Stimulated activated CD4-positive, alpha-beta T cell treated with anti-CD3 and anti-CD28 coated beads, Interleukin-12 subunit alpha, Interleukin-12 subunit beta, amount 100 ng/mL, for 48 hours (primary cell): Measurements from ENCODE around the gene SPTSSB.

Experiments used
- DNase-seq, 3 donors: peaks; one replicate each; pipeline ENCODE4 v3.0.0-alpha.2; 2020; ENCODE audit warnings: low read depth in 2 of 3, low spot score in 1 of 3

The SPTSSB gene

GRCh38 chr3:161339517-161340500, 31.5 kb downstream of the SPTSSB start:
- DNase-seq, result no peak

GRCh38 chr3:161337311-161337710, 34.0 kb downstream of the SPTSSB start:
- no peak for DNase-seq

DNA sequence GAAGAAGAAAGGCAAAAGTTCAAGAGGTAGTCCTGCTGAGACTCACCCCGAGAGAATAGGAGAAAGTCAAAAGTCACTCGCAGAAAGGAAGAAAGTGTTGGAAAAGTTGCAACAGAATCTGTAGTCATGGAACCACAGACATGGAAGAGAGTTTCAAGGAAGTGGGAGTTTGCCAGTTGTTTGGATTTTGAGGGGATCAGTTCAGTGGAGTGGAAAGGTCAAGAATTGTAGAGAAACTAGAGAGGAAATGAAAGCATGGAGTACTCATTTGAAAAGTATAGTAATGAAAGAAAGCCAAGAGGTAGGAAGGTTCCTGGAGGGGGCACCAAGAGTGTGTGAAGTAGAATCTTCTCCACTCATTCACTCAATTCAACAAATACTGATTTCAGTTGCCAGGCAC, 34.7 kb downstream of the SPTSSB start:
- DNase-seq, result no peak

DNA sequence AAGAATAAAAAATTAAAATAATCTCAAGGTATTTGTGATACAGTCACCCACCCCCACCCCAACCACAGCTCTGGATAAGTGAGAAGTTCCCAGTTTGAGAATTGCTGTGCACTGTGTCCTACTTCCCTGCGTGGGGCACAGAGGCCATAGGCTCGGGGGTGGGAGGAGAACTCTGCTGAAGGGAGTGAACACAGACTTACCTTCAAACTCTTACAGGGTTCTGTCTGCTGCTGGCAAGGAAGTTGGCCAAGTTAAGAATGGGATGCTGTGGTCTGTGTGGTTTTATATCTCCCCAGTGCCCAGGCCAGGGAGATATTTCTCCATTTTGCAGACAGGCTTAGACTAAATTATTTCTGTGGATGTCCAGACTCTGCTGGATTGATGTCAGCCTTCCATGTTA, 37.6 kb downstream of the SPTSSB start:
- DNase-seq, result no peak

DNA sequence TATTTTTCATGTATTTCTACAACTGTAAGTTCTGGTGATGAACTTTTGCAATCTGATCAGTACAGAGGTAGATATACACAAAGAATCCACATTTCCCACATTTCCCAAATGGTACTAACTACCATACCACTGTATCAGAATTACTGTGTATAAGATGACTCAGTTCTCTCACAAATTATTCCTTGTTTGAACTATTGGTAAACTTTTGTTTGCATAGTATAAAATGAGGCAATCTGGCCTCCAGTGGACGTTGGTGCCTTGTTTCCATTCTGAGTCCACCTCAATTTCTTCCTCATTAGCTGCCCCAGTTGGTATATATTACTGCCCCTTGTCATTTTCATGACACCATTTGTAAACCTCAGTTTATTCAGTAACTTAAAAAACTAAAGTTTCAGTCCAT, 38.5 kb downstream of the SPTSSB start:
- no peak for DNase-seq

- DNase-seq, result no peak
Measured at GRCh38 chr3:161325059-161325458, 46.3 kb downstream of the SPTSSB start.

DNA sequence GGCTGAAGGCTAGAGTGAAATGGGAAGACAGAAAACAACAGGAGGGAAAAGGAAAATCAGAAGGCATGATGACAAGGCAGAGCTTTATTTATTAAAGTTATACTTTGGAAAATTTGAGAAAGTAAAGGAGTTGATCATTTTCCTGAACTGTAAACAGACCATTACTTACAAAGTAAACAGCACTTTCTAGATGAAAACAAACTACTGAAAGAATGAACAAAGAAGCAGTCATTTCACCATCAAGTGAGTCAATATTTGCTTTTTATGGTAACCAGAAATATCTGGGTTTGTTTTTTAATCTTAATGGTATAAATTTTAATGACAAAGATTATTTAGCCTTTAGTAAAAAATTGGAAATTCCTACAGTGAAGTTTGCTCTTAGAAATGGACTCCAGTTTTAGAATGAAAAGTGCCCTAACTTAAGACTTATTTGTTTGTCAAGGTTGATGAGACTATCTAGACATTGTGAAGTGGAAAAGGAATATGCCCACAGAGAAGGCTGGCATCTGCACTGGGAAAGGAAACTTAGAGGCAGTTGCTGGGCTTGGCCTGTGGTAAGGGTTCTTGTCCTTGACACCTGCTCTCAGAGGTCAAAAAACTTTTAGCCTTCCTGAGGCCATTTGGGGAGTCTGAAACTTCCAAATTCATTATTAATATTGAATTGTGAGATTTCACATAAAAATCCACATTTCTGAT, 47.2 kb downstream of the SPTSSB start:
- DNase-seq, result no peak

- no peak for DNase-seq
Measured at GRCh38 chr3:161322781-161323568, 48.3 kb downstream of the SPTSSB start.

DNA sequence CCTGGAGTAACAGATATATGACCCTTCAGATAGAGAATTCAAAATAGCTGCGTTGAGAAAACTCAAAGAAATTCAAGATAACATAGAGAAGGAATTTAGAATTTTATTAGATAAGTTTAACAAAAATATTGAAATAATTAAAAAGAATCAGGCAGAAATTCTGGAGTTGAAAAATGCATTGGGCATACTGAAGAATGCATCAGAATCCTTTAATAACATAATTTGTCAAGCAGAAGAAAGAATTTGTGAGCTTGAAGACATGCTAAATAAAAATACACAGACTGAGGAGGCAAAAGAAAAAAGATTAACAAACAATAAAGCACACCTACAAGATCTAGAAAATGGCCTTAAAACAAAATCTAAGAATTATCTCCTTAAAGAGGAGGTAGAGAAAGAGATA, 50.5 kb downstream of the SPTSSB start:
- DNase-seq, result no peak

DNA sequence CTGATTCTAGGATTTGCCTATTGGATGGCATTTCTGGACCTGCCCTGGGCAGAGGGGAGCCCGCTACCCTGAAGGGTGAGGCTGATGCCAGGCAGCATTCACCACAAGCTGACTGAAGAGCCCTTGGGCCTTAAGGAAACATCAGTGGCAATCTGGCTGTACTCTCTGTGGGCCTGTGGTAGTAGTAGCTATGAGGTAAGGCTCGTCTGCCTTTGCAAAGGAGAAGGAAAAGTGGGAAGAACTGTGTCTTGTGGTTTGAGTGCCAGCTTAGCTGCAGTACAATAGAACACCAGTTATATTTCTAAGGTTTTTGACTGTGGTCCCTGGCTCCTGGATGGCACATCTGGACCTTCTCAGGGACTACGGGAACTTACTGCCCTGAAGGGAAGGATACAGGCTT, 51.5 kb downstream of the SPTSSB start:
- no peak for DNase-seq

GRCh38 chr3:161317077-161317476, 54.2 kb downstream of the SPTSSB start:
- no peak for DNase-seq

DNA sequence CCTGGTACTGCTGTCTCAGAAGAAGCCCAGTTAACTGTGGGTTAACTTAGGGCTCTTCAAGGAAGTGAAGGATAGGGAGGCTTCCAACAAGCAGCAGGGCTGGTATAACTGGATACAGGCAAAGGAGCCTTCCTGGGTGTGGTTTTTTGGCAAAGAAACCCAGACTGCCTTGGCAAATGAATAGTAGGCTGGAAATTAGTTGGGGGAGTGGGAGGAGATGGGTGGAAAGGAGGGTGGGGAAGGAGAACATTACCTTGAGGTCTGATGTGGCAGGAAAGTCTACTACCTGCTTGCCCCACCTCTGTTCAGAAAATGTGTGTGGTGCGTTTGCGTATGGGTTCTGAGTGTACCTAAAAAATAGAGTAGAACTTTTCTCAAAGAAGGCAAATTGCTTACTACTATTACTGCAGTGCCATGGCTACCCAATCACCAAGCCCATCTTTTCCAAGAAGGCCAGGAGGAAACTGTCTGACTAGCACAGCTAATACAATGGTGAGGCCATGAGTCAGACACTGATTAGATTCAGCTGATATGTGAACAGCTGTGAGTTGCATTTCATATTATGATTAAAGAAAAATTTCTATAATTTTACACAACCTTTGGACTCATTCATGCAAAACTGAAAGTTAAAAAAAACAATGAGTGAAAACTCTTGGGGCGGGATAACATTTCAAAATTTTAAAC, 55.2 kb downstream of the SPTSSB start:
- no peak for DNase-seq

- DNase-seq, result no peak
Measured at GRCh38 chr3:161314836-161315395, 56.4 kb downstream of the SPTSSB start.

DNA sequence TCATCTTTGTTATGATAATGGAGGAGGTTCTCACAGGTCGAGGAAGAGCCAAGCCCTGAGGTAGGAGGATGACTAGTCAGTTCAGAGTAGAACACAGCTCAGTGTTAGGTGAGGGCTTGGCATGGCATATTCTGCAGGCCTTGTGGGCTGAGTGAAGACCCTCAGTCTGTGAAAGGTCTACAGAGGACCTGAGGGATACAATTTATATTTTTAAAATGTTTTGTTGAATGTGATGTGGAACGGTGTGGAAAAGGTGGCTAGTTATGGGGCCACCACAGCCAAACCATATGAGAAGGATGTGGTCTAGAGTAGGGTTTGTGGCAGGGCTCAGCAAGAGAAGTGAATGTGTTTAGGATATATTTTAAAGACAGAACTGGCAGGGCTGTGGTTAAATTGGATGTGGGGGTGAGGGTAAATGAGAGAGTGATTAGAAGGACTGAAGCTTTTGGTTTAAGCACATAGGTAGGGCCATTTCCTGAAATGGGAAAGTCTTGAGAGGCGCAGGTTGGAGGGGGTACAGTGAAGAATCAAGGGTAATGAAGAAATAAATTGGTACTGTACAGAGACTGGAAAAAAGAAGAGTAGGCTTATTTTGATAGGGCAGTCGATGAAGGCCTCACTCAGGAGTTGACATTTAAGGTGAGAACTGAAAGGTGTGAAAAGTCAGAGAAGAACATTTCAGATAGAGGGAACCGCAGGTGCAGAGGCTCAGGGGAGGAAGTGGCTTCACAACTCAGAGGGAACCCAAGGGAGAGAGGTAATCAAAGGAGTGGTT, 60.5 kb downstream of the SPTSSB start:
- DNase-seq, result peak; percentile 24 to 48 (median 34)

DNA sequence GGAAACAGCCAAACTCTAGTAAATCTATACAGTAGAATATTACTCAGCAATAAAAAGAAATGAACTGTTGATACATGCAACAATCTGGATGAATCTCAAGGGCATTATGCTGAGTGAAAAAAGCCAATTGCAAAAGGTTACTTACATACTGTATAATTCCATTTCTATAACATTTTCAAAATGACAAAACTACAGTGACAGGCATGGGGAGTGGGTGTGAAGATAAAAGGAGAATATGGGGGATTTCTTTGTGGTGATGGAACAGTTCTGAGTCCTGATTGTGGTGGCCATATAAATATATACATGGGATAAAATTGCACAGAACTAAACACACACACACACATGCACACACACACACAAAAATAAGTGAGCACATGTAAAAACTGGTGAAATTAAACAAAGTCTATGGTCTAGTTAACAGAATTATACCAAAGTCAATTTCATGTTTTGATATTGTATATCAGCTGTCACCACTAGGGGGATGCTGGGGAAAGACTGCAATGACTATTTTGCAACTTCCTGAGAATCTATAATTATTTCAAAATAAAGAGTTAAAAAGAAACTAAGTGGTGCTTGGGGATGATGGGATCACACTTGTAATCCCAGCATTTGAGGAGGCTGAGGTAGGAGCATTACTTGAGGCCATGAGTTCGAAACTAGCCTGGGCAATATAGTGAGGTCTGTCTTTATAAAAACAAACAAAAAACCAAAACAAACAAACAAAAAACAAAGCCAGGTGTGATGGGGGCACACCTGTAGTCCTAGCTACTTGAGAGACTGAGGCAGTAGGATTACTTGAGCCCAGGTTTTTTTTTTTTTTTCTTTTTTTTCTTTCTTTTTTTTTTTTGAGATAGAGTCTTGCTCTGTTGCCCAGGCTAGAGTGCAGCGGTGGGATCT, 66.0 kb downstream of the SPTSSB start:
- peak in 1 of 3 donors; percentile 19 for DNase-seq

- DNase-seq, result no peak
Measured at GRCh38 chr3:161296814-161297213, 74.5 kb downstream of the SPTSSB start.

- DNase-seq, result no peak
Measured at GRCh38 chr3:161295325-161295724, 76.0 kb downstream of the SPTSSB start.
